K562 (cell line): ENCODE data around the gene MTMR3. TPM values are rescaled to one million over a fixed set of nuclear protein-coding genes. Genes with fewer than 3 reads are reported as not detected.

Experiments used
- ATAC-seq: fragments of 200-7000 bp; cut with Tn5 transposase; 3 replicates; pipeline ENCODE4 v1.9.1; 2020; ENCODE audit warnings: moderate library complexity
- BruUV-seq: library from RNA; stranded (reverse); fragments of 400-500 nt; replicated peaks from 2 replicates; lab custom pipeline; 2021; lab: Mats Ljungman, UMichigan
- CTCF ChIA-PET: fragments of 300-600 bp; formaldehyde crosslinking; extraction: SDS; loops from one replicate; lab custom pipeline; 2021; ENCODE audit warnings: low intra/inter-chr PET ratio; lab: Yijun Ruan, JAX
- POLR2A ChIA-PET: fragments of 300-600, 350-650 bp; sonication (Branson Sonifier 250); formaldehyde crosslinking; extraction: SDS; loops from one replicate; lab custom pipeline; 2021; ENCODE audit warnings: antibody characterized with exemption, inconsistent platforms; lab: Yijun Ruan, JAX
- DNase-seq, 4 experiments: peaks; one replicate each; pipeline versions ENCODE4 v3.0.0 to v3.0.0-alpha.2; 2011 to 2018; ENCODE audit warnings: low spot score in 3 of 4, mixed read lengths in 3 of 4; ENCODE audit errors: extremely low read depth in 1 of 4
- FAIRE-seq: peaks from 2 replicates; lab custom pipeline; 2011; peaks lifted over from hg19 to GRCh38; lab: Jason Lieb, UNC
- H2AFZ ChIP-seq: 2 replicates; pipeline ENCODE4 v1.6.0; 2011; ENCODE audit warnings: low read depth, low read length, control low read depth, inconsistent platforms
- H3K27ac ChIP-seq: fragments of 200-600 bp; 3 replicates; pipeline ENCODE4 v1.8.0; 2011; ENCODE audit warnings: low read depth, mild to moderate bottlenecking, control low read depth, inconsistent platforms, low read length, moderate library complexity, mixed read lengths; ENCODE audit errors: extremely low read depth
- H3K27me3 ChIP-seq, 2 experiments: fragments of 300-600 bp in 1 of 2; 2 replicates in 1 of 2; 3 replicates in 1 of 2; pipeline versions ENCODE4 v1.6.0 to v1.8.0; 2011; ENCODE audit warnings: inconsistent platforms in 2 of 2, low read length in 2 of 2, mild to moderate bottlenecking in 1 of 2, mixed read lengths in 1 of 2, moderate library complexity in 1 of 2; ENCODE audit not compliant: control insufficient read depth in 2 of 2, insufficient read depth in 2 of 2
- H3K36me3 ChIP-seq: fragments of 300-600 bp; 3 replicates; pipeline ENCODE4 v1.8.0; 2011; ENCODE audit warnings: mild to moderate bottlenecking, low read length, inconsistent platforms; ENCODE audit not compliant: control insufficient read depth, insufficient read depth
- H3K4me1 ChIP-seq, 2 experiments: fragments of 200-600 bp in 1 of 2; replicated peaks in 1 of 2; 2 replicates in 1 of 2; 3 replicates in 1 of 2; pipeline versions ENCODE4 v1.5.1 to v1.8.0; 2011; ENCODE audit warnings: inconsistent platforms in 2 of 2, low read length in 2 of 2, mild to moderate bottlenecking in 1 of 2, mixed read lengths in 1 of 2, moderate library complexity in 1 of 2; ENCODE audit not compliant: control insufficient read depth in 2 of 2, insufficient read depth in 2 of 2
- H3K4me2 ChIP-seq: 2 replicates; pipeline ENCODE4 v1.6.1; 2011; ENCODE audit warnings: low read length, control low read depth, inconsistent platforms, mixed read lengths; ENCODE audit not compliant: insufficient read depth
- H3K4me3 ChIP-seq: fragments of 200-600 bp; sonication (generic), shearing (Covaris generic); 2 replicates; pipeline ENCODE4 v1.5.1; 2016; ENCODE audit warnings: control low read depth, inconsistent platforms
- H3K79me2 ChIP-seq: fragments of 200-600 bp; 3 replicates; pipeline ENCODE4 v1.8.0; 2011; ENCODE audit warnings: low read length, inconsistent platforms; ENCODE audit not compliant: control insufficient read depth, insufficient read depth
- H3K9ac ChIP-seq, 2 experiments: 2 replicates each; pipeline versions ENCODE4 v1.6.0 to v1.6.1; 2011; ENCODE audit warnings: low read depth in 2 of 2, low read length in 2 of 2, control low read depth in 1 of 2, inconsistent platforms in 1 of 2, mild to moderate bottlenecking in 1 of 2, mixed read lengths in 1 of 2; ENCODE audit not compliant: insufficient read depth in 1 of 2
- H3K9me1 ChIP-seq: one replicate; pipeline ENCODE4 v1.6.0; 2011; ENCODE audit warnings: inconsistent platforms, mild to moderate bottlenecking, low read length, moderate library complexity; ENCODE audit not compliant: control insufficient read depth, insufficient read depth
- H3K9me3 ChIP-seq: replicated peaks from 2 replicates; pipeline ENCODE4 v1.5.1; 2011; ENCODE audit warnings: low read depth, low read length, inconsistent platforms; ENCODE audit not compliant: control insufficient read depth, insufficient read depth
- H4K20me1 ChIP-seq: replicated peaks from 2 replicates; pipeline ENCODE4 v1.6.1; 2011; ENCODE audit warnings: low read length, inconsistent platforms, mixed read lengths; ENCODE audit not compliant: control insufficient read depth, insufficient read depth
- CBX2 ChIP-seq: fragments of 200-600 bp; sonication (generic); IDR thresholded peaks from one replicate; pipeline ENCODE4 v1.6.1; 2012; ENCODE audit warnings: mild to moderate bottlenecking, low read length, inconsistent platforms; ENCODE audit not compliant: insufficient read depth, poor library complexity, severe bottlenecking
- DNMT1 ChIP-seq: fragments of 450-650 bp; IDR thresholded peaks from 2 replicates; pipeline ENCODE4 v1.6.1; 2016; ENCODE audit warnings: antibody characterized with exemption, mild to moderate bottlenecking
- ELK3 ChIP-seq: fragments of 450-650 bp; formaldehyde crosslinking; IDR thresholded peaks from 2 replicates; pipeline ENCODE4 v1.4.0; 2020; ENCODE audit warnings: mild to moderate bottlenecking
- GABPB1 ChIP-seq: sonication (generic); formaldehyde crosslinking; IDR thresholded peaks from 2 replicates; pipeline ENCODE4 v1.8.0; 2022; ENCODE audit warnings: mild to moderate bottlenecking, missing genetic modification reagents
- GATAD2A ChIP-seq: fragments of 450-650 bp; IDR thresholded peaks from 2 replicates; pipeline ENCODE4 v1.6.1; 2017
- HMGN3 ChIP-seq: IDR thresholded peaks from 2 replicates; pipeline ENCODE4 v1.6.1; 2011; ENCODE audit warnings: borderline replicate concordance, low read depth, mild to moderate bottlenecking, mixed read lengths, low read length; ENCODE audit not compliant: insufficient read length; ENCODE audit errors: extremely low read depth
- HNRNPL ChIP-seq: fragments of 200-400 bp; formaldehyde crosslinking; IDR thresholded peaks from 2 replicates; pipeline ENCODE4 v1.6.1; 2017; ENCODE audit warnings: low read depth, mild to moderate bottlenecking, low read length
- KAT8 ChIP-seq: fragments of 450-650 bp; IDR thresholded peaks from 2 replicates; pipeline ENCODE4 v1.6.1; 2016; ENCODE audit warnings: low read depth, mild to moderate bottlenecking
- TBP ChIP-seq: optimal IDR thresholded peaks from 2 replicates; pipeline ENCODE3; 2011; ENCODE audit warnings: low read depth, low read length, improper control_type of control experiment
- ZC3H11A ChIP-seq: IDR thresholded peaks from 2 replicates; pipeline ENCODE4 v1.6.1; 2012; ENCODE audit warnings: low read depth, low read length, improper control_type of control experiment
- WGBS: fragments of 100-300 bp; shearing (Covaris generic); methylation state at CpG from one replicate; pipeline ENCODE4 v1.1.6; 2016; ENCODE audit warnings: low coverage, mixed read lengths; ENCODE audit not compliant: insufficient coverage; ENCODE audit errors: missing lambda C conversion rate; 5-methylcytosine and 5-hydroxymethylcytosine counted together
- in situ Hi-C: fragments of 300-500 bp; cut with MboI; formaldehyde crosslinking; loops from 4 replicates; pipeline ENCODE4 v1.15.0; 2018; ENCODE audit warnings: inconsistent platforms, mixed read lengths
- intact Hi-C: fragments of 100-400 bp; cut with micrococcal nuclease; formaldehyde crosslinking; loops from 2 replicates; pipeline ENCODE4 v1.14.2; 2022
- polyA plus RNA-seq, 8 experiments: library from polyadenylated mRNA; depleted of rRNA in 4 of 8; stranded (reverse) in 5 of 8; unstranded in 3 of 8; fragments of >200 nt; fragmentation: Nextera tagmentation in 2 of 8; fragmentation: Illumina TruSeq in 1 of 8; extraction: Ambion mirVana in 2 of 8; extraction: Trizol in 1 of 8; gene quantifications; 2 replicates each; pipeline versions ENCODE4 v1.2.1 to v1.2.3, GENCODE V29; 2011 to 2014; ENCODE audit warnings: inconsistent platforms in 1 of 8, missing spikeins in 1 of 8
- total RNA-seq, 7 experiments: library from RNA; depleted of rRNA in 6 of 7; stranded (reverse); fragments of >200 nt in 6 of 7; fragmentation: Illumina TruSeq in 2 of 7; extraction: Trizol in 2 of 7; gene quantifications; 2 replicates each; pipeline versions ENCODE4 v1.2.1 to v1.2.3, GENCODE V29; 2011 to 2021; ENCODE audit warnings: low replicate concordance in 1 of 7
- TF ChIP-seq, protein P1 (sequence below): fragments of 450-650 bp; IDR thresholded peaks from 2 replicates; pipeline ENCODE4 v1.6.1; 2014; ENCODE audit warnings: low read depth, mild to moderate bottlenecking, moderate library complexity, borderline replicate concordance
- TF ChIP-seq, protein P2 (sequence below): IDR thresholded peaks from 2 replicates; pipeline ENCODE4 v1.6.1; 2011; ENCODE audit not compliant: insufficient read length; ENCODE audit errors: extremely low read depth
- TF ChIP-seq, protein P3 (sequence below): fragments of 450-650 bp; formaldehyde crosslinking; IDR thresholded peaks from 2 replicates; pipeline ENCODE4 v1.4.0; 2020; ENCODE audit warnings: mild to moderate bottlenecking, moderate library complexity
- TF ChIP-seq, protein P4 (sequence below), 2 experiments: IDR thresholded peaks; 2 replicates each; pipeline ENCODE4 v1.6.1; 2011; ENCODE audit warnings: borderline replicate concordance in 1 of 2, control low read depth in 1 of 2, low read depth in 1 of 2, low read length in 1 of 2, mild to moderate bottlenecking in 1 of 2, mixed read lengths in 1 of 2, moderate library complexity in 1 of 2; ENCODE audit not compliant: insufficient read depth in 1 of 2, insufficient read length in 1 of 2, poor library complexity in 1 of 2, severe bottlenecking in 1 of 2; ENCODE audit errors: extremely low read depth in 1 of 2

MTMR3 gene
- total and polyA plus RNA-seq, 9 of the 15 experiments (the other 6 are each of a cell fraction or from before 2014, with no cell fraction given): 1.6 to 13.7 (median 7.9) TPM

DNA sequence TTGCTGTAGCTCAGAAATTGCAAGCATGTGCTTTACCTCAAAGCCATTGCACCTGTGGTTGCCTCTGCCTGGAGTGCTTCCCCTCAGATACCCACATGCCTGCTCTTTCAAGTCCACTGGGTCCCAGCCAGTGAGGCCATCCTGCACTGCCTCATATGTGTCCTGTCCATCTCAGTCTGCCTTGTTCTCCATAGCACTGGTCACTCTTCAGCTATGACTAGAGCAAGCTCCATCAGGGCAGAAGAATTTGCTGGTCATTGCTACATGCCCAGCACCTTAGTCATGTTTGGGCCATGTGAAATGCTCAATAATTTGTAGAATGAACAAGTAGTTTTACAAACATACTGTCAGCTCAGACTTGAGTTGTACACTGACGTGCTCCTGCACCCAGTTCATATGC lies 132.9 kb downstream of the MTMR3 start (continued):
- TF ChIP-seq, protein P1, sequence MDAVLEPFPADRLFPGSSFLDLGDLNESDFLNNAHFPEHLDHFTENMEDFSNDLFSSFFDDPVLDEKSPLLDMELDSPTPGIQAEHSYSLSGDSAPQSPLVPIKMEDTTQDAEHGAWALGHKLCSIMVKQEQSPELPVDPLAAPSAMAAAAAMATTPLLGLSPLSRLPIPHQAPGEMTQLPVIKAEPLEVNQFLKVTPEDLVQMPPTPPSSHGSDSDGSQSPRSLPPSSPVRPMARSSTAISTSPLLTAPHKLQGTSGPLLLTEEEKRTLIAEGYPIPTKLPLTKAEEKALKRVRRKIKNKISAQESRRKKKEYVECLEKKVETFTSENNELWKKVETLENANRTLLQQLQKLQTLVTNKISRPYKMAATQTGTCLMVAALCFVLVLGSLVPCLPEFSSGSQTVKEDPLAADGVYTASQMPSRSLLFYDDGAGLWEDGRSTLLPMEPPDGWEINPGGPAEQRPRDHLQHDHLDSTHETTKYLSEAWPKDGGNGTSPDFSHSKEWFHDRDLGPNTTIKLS: no peak
- no peak for TF ChIP-seq GABPB1
- TF ChIP-seq DNMT1: no peak
- TF ChIP-seq, all 486 proteins: peak for 0

- ChIA-PET CTCF (no interaction called here), POLR2A (no interaction called here)
- Histone ChIP-seq H2AFZ (no peak overlapping the region), H3K4me1 (peaks cover 3 to 8% of the 10 kb centered on the region in 2 experiments; a peak in 3 of 5 replicates), H3K4me2 (no peak overlapping the region), H3K4me3 (no peak overlapping the region), H3K36me3 (peaks cover 67% of the 10 kb centered on the region; the same call in 2 of the 3 replicates), H3K79me2 (no peaks in the 10 kb centered on the region), H4K20me1 (no peaks in the 10 kb centered on the region; the same call in 1 of the 2 replicates), H3K9ac (no peak overlapping the region), H3K27ac (no peak overlapping the region), H3K9me1 (no peaks in the 10 kb centered on the region), H3K27me3 (no peaks in the 10 kb centered on the region), H3K9me3 (no peaks in the 10 kb centered on the region)
- TF ChIP-seq, protein P2, sequence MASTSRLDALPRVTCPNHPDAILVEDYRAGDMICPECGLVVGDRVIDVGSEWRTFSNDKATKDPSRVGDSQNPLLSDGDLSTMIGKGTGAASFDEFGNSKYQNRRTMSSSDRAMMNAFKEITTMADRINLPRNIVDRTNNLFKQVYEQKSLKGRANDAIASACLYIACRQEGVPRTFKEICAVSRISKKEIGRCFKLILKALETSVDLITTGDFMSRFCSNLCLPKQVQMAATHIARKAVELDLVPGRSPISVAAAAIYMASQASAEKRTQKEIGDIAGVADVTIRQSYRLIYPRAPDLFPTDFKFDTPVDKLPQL: no peak
- TF ChIP-seq CBX2 (no peak), ELK3 (CRISPR knock-in tag) (no peak), KAT8 (no peak), HMGN3 (no peak), ZC3H11A (no peak), HNRNPL (no peak), TBP (no peak), GATAD2A (no peak)
- TF ChIP-seq, protein P3, sequence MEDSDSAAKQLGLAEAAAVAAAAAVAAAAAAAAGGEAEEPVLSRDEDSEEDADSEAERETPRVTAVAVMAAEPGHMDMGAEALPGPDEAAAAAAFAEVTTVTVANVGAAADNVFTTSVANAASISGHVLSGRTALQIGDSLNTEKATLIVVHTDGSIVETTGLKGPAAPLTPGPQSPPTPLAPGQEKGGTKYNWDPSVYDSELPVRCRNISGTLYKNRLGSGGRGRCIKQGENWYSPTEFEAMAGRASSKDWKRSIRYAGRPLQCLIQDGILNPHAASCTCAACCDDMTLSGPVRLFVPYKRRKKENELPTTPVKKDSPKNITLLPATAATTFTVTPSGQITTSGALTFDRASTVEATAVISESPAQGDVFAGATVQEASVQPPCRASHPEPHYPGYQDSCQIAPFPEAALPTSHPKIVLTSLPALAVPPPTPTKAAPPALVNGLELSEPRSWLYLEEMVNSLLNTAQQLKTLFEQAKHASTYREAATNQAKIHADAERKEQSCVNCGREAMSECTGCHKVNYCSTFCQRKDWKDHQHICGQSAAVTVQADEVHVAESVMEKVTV (CRISPR knock-in tag): no peak
- TF ChIP-seq, protein P4, sequence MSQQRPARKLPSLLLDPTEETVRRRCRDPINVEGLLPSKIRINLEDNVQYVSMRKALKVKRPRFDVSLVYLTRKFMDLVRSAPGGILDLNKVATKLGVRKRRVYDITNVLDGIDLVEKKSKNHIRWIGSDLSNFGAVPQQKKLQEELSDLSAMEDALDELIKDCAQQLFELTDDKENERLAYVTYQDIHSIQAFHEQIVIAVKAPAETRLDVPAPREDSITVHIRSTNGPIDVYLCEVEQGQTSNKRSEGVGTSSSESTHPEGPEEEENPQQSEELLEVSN (IDR thresholded peaks at IDR 0.05; ENCODE audit: borderline replicate concordance in 1 of 2, extremely low read depth in 1 of 2, insufficient read depth in 1 of 2, insufficient read length in 1 of 2, low read depth in 1 of 2, low read length in 1 of 2, poor library complexity in 1 of 2, severe bottlenecking in 1 of 2): no peak
- intact Hi-C loops (no loop called here), in situ Hi-C loops (no loop called here)
- FAIRE-seq (no peak), ATAC-seq (no peak), DNase-seq (no peak)
- 100% methylated on average over 1 of the region's 4 CpGs for WGBS
- BruUV-seq: no TSS peak
Measured at GRCh38 chr22:30016596-30016995, 133.6 kb downstream of the MTMR3 start.
